Colon (tissue), 2 donors: ENCODE results near the gene KISS1.

ENCODE experiments used
- FAIRE-seq: peaks from 2 replicates; lab custom pipeline; 2012; peaks lifted over from hg19 to GRCh38; lab: Jason Lieb, UNC
- donor health status: control.
- donor health status: control.

Gene KISS1

GRCh38 chr1:204154568-204155255, 41.6 kb downstream of the KISS1 start:
- FAIRE-seq: no peak

- no peak for FAIRE-seq
Measured at GRCh38 chr1:204153667-204154066, 42.6 kb downstream of the KISS1 start.

- FAIRE-seq: no peak
Measured at GRCh38 chr1:204152310-204153044, 43.8 kb downstream of the KISS1 start.

GRCh38 chr1:204151552-204152309, 44.6 kb downstream of the KISS1 start, which contains the start of gene ETNK2:
Gene ETNK2, minus strand, starts transcription at chr1:204152044. Its CDS starts 192 bp downstream, at chr1:204151852.
- FAIRE-seq: no peak

GRCh38 chr1:204150702-204151551, 45.4 kb downstream of the KISS1 start:
- no peak for FAIRE-seq

- no peak for FAIRE-seq
Measured at GRCh38 chr1:204149635-204150565, 46.4 kb downstream of the KISS1 start.

GRCh38 chr1:204149107-204149506, 47.2 kb downstream of the KISS1 start:
- no peak for FAIRE-seq

- no peak for FAIRE-seq
Measured at GRCh38 chr1:204147406-204148383, 48.6 kb downstream of the KISS1 start.

GRCh38 chr1:204146965-204147364, 49.3 kb downstream of the KISS1 start:
- no peak for FAIRE-seq

- FAIRE-seq: no peak
Measured at GRCh38 chr1:204146309-204146708, 50.0 kb downstream of the KISS1 start.

GRCh38 chr1:204145033-204145504, 51.2 kb downstream of the KISS1 start:
- FAIRE-seq: no peak

GRCh38 chr1:204143276-204144041, 52.8 kb downstream of the KISS1 start:
- no peak for FAIRE-seq

GRCh38 chr1:204142032-204142974, 54.0 kb downstream of the KISS1 start:
- FAIRE-seq: no peak

- FAIRE-seq: no peak
Measured at GRCh38 chr1:204141131-204141530, 55.2 kb downstream of the KISS1 start.
